ENCODE results near the gene SUPT16H.
"Not testable (repeated sequence)": the region's sequence is repeated elsewhere in the genome, so short reads cannot be mapped to it uniquely, and the experiment has no call there.

SUPT16H gene

DNA sequence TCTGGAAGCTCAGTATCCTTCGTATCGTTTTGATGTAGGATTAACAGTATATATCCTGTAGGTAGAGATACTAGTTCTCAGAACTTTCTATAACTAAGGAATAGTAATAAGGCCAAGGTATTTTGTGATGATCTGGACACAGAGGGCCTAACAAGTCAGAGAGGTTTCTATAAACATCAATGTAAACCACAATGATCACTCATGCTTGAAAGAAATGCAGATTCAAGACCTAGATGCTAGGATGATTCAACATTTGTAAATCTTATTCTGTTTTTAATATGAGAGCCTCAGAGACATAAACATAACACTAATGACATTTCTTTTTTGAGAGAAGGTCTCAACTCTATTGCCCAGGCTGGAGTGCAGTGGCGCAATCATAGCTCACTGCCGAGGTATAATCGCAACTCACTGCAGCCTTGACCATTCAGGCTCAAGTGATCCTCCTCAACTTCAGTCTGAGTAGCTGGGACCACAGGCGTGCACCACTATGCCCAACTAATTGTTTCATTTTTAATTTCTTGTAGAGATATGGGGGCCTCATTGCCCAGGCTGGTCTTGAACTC, 16.2 kb downstream of the SUPT16H start:
- no peak for DNase-seq (ENCODE audit: low read depth in 2 of 2)

DNA sequence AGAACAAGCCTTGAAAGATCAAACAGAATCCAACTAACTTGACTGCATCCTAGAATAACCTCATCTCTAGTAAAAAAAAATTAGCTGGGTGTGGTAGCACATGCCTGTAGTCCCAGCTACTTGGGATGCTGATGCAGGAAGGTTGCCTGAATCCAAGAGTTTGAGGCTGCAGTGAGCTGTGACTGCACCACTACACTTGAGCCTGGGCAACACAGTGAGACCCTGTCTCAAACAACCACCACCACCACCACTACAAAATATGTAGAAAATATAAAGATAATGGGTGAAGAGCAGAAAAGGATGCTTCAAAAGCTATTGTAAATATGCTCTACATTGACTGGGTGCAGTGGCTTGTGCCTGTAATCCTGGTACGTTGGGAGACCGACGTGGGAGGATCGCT, 27.3 kb downstream of the SUPT16H start:
- DNase-seq (ENCODE audit: low read depth in 2 of 2), result no peak

DNA sequence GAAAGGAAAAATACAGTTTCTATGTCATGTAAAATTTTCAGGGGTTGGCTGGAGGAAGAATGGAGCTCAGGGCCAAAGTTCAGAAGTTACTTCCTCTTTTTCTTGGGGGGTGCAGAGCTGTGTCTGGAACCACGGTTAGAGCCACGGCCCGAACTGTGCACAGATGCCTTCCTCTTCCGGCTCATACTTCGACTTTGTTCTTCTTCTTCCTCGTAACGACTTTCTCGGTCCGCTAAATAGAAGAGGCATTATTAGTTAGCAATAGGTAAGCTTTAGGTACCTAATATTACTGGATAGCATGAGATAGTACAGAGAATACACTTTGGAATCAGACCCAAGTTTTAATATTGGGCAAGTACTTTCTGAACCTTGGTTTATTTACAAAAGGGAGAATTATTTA, 31.2 kb downstream of the SUPT16H start:
- DNase-seq (ENCODE audit: low read depth in 2 of 2), result no peak

DNA sequence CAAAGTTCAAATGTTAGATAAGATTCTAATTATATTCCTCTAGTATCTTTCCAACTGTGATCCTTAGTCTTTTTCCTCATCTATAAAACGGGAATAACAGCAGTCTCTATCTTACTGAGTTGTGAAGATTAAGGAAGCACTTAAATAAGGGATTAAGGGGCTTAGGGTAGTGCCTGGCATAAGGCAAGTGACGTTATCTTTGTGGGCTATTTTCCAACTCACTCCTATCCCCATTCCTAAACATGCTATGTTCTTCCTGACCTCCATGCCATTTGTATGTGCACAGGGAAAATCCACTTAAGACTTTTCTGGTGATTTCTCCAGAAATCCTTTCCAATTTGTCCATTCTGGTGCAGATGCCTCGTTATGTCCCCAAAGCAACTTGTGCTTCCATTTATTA, 33.3 kb downstream of the SUPT16H start:
- no peak for DNase-seq (ENCODE audit: low read depth in 2 of 2)

DNA sequence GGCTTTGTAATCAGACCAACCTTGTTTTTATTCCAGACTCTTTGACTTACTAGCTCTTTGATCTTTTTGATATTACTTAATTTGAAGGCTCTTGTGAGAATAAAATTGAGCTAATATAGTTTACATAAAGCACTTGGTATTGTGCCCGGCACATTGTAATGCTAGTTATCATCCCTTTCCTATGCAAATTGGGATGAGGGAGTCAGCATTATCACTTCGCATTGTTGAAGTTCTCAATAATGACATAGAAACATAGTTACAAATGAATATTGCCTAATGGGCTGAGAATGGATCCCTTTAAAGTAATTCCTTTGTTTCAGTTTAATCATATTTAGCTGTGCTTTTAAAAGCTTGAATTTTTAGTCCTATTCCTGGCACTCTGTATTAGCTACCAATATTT, 36.6 kb downstream of the SUPT16H start:
- no peak for DNase-seq (ENCODE audit: low read depth in 2 of 2)

DNA sequence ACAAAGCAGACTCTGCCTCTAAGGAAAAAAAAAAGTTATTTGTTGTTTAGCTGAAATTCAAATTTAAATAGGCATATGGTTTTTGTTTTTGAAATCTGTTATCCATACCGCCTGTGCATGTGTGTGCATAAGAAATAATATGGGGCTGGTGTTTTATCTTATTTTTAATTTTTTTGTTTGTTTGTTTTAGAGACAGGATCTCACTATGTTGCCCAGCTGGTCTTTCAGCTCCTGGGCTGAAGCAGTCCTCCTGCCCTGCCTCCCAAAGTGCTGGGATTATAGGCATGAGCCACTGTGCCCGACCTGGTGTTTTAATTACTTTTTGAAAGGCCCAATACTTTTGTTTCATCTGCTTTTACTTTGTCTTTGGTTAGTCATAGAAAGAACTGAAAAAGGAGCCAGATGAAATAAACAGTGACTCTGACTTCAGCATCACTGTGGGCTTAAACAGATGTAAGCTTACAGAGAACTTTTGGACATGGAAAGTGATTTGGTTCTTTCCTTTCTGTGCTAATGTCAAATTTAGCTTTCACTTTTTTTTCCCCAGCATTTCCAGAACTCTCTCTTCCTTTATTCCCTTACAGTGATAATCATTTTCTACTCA, 37.2 kb downstream of the SUPT16H start:
- DNase-seq (ENCODE audit: low read depth in 2 of 2), result no peak

DNA sequence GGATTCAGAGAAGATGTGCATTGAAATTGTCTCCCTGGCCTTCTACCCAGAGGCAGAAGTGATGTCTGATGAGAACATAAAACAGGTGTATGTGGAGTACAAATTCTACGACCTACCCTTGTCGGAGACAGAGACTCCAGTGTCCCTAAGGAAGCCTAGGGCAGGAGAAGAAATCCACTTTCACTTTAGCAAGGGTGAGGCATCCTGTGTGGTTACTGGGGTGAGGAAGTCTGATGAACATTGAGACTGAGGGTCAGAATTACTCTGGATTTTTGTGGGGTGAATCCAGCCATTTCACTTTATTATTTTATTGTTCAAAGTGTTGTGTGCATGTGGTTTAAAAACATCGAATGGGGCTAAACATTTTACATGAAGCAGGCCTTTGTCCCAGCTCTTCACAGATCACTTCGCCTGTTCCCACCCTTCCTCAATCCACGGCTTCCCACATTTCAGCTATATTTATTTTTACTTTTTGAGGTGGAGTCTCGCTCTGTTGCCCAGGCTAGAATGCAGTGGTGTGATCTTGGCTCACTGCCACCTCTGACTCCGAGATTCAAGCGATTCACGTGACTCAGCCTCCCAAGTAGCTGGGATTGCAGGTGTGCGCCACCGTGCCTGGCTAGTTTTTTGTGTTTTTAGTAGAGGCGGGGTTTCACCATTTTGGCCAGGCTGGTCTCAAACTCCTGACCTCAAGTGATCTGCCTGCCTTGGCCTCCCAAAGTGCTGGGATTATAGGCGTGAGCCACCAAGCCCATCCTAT, 40.6 kb downstream of the SUPT16H start:
- DNase-seq (ENCODE audit: low read depth in 2 of 2), result no peak

DNA sequence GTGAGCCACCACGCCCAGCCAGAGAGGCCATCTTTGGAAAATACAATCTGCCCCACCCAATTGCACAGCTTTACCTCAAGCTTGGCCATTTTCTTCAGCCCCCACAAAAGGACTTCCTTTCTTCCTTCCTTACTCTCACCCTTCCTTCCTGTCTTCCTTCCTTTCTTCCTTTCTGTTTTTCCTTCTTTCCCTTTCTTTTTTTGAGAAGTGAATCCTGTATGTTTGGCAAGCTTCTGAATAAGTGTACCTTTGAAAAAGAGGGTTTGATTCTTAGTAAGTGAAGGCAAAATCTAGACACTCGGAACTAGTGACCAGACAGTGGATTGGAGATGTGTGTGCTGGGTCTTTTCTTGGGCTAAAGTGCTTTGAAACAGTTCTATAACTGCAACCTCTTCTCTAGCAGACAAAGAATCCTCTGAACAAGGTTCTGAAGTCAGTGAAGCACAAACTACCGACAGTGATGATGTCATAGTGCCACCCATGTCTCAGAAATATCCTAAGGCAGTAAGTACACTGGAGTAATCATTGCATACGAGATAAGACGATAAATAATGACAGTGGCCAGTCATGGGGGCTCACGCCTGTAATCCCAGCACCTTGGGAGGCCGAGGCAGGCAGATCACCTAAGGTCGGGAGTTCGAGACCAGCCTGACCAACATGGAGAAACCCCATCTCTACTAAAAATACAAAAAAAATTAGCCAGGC, 49.5 kb downstream of the SUPT16H start:
- no peak for DNase-seq (ENCODE audit: low read depth in 2 of 2)

DNA sequence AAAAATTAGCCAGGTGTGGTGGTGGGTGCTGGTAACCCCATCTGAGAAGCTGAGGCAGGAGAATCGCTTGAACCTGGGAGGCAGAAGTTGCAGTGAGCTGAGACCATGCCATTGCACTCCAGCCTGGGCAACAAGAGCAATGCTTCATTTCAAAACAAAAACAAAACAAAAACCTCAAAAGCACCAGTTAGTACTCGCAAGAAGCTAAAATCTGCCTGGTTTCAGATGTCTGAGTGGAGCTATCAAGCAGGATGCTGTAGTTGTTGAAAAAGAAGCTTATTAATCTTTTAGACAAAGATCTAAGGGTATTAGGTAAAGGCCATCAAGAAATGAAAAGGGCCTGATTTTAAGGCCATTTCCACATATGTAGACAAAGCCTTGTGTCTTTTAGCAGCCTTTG, 50.9 kb downstream of the SUPT16H start:
- no peak for DNase-seq (ENCODE audit: low read depth in 2 of 2)

DNA sequence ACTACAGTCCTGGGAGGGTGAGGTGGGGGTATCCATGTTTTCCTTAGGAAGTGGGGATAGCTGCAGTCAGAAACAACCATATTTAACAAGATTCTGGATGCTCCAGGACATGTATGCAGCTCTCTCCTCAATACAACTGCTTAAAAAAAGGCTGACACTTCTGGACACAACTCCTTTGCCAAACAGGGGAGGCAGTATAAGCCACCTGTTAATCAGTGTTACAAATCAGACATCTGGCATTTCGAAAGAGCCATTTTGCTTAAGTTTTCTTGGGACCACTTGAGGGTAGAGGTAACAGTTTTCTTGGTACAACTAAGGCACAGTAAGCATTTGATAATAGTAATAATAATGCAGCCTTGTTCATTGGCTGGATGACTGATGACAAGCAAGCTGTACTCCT, 56.8 kb downstream of the SUPT16H start:
- no peak for DNase-seq (ENCODE audit: low read depth in 2 of 2)

DNA sequence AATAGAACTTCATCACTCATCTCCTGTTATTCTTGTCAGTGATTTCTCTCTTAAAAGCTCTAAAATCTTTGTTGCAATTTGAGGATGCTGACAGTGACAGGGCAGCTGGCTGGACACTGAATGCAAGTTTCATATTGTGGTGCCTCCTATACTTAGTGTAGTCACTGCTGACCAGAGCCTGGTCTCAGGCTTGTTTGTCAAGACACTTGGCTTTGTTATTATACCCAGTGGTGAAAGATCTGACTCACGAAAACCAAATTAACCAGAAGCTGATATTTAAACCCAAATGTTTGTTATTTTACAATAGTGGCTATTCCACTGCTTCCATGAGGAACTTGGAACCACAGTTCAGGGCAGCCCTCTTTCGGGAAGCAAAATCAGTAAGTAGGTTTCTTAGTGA, 61.1 kb downstream of the SUPT16H start:
- DNase-seq (ENCODE audit: low read depth in 2 of 2), result no peak

DNA sequence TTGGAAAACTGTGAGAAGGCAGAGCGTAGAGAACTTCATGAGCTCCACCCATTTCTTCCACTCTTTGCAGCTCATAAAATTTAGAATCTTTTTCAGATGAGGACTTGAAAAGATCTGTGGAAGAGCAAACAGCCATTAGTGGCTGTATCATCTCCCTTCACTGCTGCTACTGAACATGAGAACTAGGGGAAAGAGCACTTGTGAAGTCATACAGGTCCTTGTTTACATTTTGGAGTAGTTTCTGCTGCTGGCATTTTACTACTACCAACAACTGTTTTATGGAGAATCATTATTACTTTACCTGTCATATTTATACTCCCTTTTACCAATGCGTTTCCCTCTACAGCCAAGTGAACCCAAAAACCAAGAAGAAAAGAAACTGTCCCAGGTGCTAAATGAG, 62.9 kb downstream of the SUPT16H start:
- DNase-seq (ENCODE audit: low read depth in 2 of 2), result no peak

DNA sequence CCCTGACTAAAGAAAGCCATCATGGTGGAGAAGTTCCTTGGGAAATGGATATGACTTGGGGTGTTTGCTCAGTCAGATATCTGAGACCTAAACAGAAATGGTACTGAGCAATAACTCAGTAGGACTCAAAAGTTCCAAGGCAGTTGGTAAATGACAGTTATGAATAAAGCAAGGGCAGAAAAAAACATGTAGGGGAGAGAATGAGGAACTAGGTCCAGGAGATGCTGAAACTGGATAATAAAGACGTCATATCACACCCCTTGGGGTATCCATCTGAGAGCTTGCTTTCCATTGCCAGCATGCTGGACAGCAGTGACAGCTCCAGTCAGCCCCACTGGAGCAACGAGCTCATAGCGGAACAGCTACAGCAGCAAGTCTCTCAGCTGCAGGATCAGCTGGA, 66.4 kb downstream of the SUPT16H start:
- no peak for DNase-seq (ENCODE audit: low read depth in 2 of 2)

DNA sequence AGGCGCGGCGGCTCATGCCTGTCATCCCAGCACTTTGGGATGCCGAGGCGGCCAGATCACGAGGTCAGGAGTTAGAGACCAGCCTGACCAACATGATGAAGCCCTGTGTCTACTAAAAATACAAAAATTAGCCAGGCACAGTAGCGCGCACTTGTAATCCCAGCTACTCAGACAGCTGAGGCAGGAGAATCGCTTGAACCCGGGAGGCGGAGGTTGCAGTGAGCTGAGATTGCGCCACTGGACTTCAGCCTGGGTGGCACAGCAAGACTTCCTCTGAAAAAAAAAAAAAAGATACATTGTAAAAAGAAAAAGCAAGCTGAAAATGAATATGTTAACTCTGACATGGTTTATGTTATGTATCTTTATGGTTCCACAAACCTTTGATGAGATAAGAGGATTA, 70.3 kb downstream of the SUPT16H start:
- no peak for DNase-seq (ENCODE audit: low read depth in 2 of 2)

DNA sequence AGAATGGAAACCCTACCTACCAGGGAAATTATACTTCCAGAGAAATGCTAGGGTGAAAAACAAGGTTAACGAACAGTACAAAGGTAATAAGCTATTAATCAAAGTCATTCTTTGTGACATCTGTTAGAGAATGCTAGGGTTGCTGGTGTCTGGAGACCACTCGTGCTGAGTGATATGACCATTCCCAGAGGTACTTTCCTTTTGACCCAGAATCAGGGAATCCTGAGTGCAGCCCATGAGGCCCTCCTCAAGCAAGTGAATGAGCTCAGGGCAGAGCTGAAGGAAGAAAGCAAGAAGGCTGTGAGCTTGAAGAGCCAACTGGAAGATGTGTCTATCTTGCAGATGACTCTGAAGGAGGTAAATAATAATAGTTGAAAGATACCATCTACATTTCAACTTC, 72.2 kb downstream of the SUPT16H start:
- DNase-seq (ENCODE audit: low read depth in 2 of 2), result no peak

DNA sequence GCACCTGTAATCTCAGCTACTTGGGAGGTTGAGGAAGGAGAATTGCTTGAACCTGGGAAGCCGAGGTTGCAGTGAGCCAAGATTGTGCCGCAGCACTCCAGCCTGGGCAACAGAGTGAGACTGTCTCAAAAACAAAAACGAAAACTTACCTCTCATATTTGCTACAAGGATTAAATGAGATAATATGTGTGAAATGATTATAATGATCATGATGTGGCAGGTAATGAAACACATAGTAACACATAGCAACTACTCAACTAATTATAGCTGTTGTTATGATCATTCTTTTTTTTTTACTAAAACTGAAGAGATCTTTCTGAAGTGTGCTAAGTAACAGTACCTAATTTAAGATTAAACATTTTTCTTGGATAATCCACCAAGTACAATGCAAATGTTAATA, 73.9 kb downstream of the SUPT16H start:
- no peak for DNase-seq (ENCODE audit: low read depth in 2 of 2)

DNA sequence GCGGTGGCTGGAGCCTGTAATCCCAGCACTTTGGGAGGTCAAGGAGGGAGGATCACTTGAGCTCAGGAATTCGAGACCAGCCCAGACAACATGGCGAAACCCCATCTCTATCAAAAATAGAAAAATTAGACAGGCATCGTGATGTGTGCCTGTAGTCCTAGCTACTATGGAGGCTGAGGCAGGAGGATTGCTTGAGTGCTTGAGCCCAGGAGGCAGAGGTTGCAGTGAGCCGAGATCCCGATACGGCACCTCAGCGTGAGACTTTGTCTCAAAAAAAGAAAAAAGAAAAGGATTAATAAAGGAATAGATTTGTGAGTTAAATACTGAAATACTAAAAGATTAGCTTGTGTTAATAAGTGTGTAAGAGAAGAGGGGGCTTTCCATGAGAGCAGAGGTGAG, 74.6 kb downstream of the SUPT16H start:
- DNase-seq (ENCODE audit: low read depth in 2 of 2), result no peak

DNA sequence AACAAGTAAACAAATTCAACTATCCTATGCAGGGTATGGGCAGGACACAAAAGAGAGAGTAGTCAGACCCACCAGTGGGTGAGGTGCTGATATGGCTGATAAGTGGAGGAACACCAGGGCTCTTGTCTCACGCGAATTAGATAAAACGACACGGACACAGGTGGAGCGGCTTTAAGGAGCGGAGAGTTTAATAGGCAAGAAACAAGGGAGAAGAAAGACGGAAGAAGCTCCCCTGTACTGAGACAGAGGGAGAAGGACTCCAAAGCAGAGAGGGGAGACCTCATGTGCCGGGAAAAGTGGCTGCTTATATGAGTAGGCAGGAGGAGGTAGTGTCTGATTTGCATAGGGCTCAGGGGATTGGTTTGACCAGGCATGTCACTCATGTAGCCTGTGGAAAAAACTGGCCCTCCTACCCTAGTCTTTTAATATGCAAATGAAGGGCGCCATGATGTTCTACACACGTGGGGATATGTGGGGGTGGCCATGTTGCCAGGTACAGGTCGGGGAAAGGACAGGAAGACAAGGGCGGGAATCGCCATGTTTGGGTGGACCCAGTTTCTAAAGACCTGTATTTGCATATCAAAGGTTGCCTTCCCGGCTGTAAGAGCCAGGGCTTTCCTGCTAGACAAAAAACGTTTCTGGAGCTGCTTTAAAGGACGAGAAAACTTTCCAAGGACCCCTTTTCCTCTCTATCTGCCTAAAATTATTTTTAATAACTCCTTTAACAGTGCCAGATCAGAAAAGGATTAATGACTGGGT, 75.2 kb downstream of the SUPT16H start:
- DNase-seq (ENCODE audit: low read depth in 2 of 2), result peak; percentile 63 to 75

DNA sequence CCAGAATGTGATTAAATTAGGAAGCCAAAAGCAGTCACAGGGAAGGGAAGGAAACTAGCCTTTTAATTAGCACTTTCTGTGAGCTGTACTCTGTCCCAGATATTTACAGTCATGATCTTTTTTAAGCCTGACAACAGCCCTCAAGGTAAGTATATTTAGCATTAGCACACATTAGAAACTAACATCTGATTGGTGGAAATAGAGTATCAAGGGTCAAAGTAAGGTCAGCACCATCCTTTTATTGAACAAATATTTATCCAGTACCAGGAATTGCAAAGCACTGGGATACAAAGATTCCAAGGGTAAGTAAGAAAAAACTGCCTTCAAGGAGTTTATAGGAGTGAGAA, 75.7 kb downstream of the SUPT16H start:
- DNase-seq (ENCODE audit: low read depth in 2 of 2), result no peak

DNA sequence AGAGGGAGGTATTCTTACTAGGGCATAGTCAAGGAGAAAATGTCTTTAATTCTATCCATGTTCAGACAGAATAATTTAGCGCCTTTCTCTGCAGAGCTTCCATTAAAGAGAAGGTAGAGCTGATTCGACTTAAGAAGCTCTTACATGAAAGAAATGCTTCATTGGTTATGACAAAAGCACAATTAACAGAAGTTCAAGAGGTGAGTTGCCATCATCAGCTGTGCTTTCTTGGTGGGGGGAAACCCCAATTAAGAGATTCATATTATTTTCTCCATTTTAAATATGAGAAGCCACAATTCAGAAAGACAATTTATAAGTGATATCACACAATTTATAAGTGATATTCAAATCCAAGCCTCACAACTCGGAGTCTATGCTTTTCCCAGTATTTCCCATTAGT, 76.2 kb downstream of the SUPT16H start:
- DNase-seq (ENCODE audit: low read depth in 2 of 2), result no peak

DNA sequence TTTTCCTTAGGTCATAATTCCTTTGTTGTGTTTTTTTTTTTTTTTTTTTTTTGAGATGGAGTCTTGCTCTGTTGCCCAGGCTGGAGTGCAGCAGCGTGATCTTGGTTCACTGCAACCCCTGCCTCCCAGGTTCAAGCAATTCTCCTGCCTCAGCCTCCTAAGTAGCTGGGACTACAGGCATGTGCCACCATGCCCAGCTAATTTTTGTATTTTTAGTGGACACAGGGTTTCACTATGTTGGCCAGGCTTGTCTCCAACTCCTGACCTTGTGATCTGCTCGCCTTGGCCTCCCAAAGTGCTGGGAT, 81.0 kb downstream of the SUPT16H start:
- DNase-seq (ENCODE audit: low read depth in 2 of 2), result not testable (repeated sequence)

DNA sequence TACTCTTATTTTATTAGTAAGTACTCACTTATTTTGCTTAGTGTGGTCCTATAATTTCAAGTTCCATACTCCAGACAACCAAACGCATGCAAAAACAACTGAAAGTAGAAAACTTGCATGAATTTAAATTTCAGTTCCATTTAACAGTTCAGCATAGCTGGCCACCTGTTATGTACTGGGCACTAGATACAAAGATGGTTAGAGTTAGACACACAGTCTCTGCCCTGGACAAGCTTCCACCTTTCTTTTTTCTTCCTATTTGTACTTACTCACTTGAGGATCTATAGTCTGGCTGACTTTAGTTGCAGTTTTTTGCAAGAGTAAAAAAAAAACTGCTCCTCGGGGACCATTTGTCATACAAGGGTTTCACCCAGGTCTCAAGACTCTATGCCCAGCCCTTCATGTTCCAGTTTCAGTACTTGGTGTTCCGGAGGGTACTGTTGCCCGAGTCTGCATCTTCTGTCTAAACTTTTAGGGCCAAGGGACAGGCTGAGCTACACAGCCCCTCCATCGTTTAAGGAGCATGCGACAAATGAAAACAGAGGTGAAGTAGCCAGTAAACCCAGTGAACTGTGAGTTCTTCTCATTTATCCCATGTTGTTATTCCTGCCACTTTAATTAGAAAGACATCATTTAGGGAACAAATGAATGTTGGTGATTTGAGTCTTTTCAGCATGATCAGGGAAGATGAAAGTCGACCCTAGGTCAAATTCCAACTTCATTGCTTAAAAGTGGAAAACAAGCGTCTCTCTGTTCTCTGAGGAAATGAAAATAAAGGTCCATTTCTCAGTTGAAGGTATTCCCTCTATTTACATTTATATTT, 81.6 kb downstream of the SUPT16H start:
- DNase-seq (ENCODE audit: low read depth in 2 of 2), result no peak
